A549 (cell line): ENCODE measurements around the gene PEX11B. TPM values are rescaled to one million over a fixed set of nuclear protein-coding genes. Genes with fewer than 3 reads are reported as not detected.

Source experiments
- ATAC-seq, 2 experiments: fragments of 200-7000 bp in 1 of 2; fragments of >200 bp in 1 of 2; cut with Nextera tagmentation in 1 of 2; cut with Tn5 transposase in 1 of 2; 3 replicates each; pipeline versions ENCODE4 v1.8.0 to v1.9.1; 2018 to 2020; ENCODE audit warnings: mild to moderate bottlenecking in 1 of 2, moderate library complexity in 1 of 2
- CTCF ChIA-PET: fragments of 300-600 bp; sonication (Branson Sonifier 250); formaldehyde crosslinking; extraction: SDS; loops from one replicate; lab custom pipeline; 2021; ENCODE audit warnings: antibody characterized with exemption, inconsistent platforms; lab: Yijun Ruan, JAX
- POLR2A ChIA-PET: fragments of 350-600 bp; formaldehyde crosslinking; extraction: SDS; loops from one replicate; lab custom pipeline; 2021; ENCODE audit warnings: antibody characterized with exemption, inconsistent platforms; lab: Yijun Ruan, JAX
- DNase-seq, 2 experiments: peaks; one replicate each; pipeline versions ENCODE4 v3.0.0 to v3.0.0-alpha.2; 2011 to 2016; ENCODE audit warnings: low read depth in 1 of 2, low spot score in 1 of 2
- FAIRE-seq: peaks from 2 replicates; lab custom pipeline; 2011; peaks lifted over from hg19 to GRCh38; lab: Jason Lieb, UNC
- H3K27ac ChIP-seq, 2 experiments: fragments of >200 bp; sonication (Bioruptor Twin); formaldehyde crosslinking; 3 replicates each; pipeline ENCODE4 v1.5.1; 2016 to 2017
- H3K4me1 ChIP-seq: fragments of >200 bp; sonication (Bioruptor Twin); formaldehyde crosslinking; 3 replicates; pipeline ENCODE4 v1.6.1; 2016
- H3K4me2 ChIP-seq: fragments of >200 bp; sonication (Bioruptor Twin); formaldehyde crosslinking; 3 replicates; pipeline ENCODE4 v1.6.1; 2016
- H3K4me3 ChIP-seq: fragments of >200 bp; sonication (Bioruptor Twin); formaldehyde crosslinking; 3 replicates; pipeline ENCODE4 v1.5.1; 2016
- H3K9me3 ChIP-seq: fragments of >200 bp; sonication (Bioruptor Twin); formaldehyde crosslinking; 3 replicates; pipeline ENCODE4 v1.6.1; 2016
- CEBPB ChIP-seq, 2 experiments: fragments of >200 bp in 1 of 2; sonication (Bioruptor Twin) in 1 of 2; formaldehyde crosslinking in 1 of 2; IDR thresholded peaks; 2 replicates each; pipeline ENCODE4 v1.6.1; 2012 to 2016
- EHF ChIP-seq: fragments of 250-450 bp; sonication (Bioruptor Pico); IDR thresholded peaks from 2 replicates; pipeline ENCODE4 v1.5.0; 2020; ENCODE audit warnings: mild to moderate bottlenecking
- HEYL ChIP-seq: fragments of 250-450 bp; sonication (Bioruptor Pico); IDR thresholded peaks from 2 replicates; pipeline ENCODE4 v1.8.0; 2021; ENCODE audit warnings: mild to moderate bottlenecking, moderate library complexity
- HMGXB4 ChIP-seq: fragments of 250-450 bp; sonication (Bioruptor Pico); IDR thresholded peaks from 2 replicates; pipeline ENCODE4 v1.5.0; 2021; ENCODE audit warnings: mild to moderate bottlenecking, moderate library complexity, borderline replicate concordance
- HOXB5 ChIP-seq: fragments of 250-450 bp; sonication (Bioruptor Pico); IDR thresholded peaks from 2 replicates; pipeline ENCODE4 v1.5.0; 2020; ENCODE audit warnings: mild to moderate bottlenecking, moderate library complexity
- KDM1A ChIP-seq: fragments of 200-600 bp; sonication (generic); IDR thresholded peaks from 2 replicates; pipeline ENCODE4 v1.6.1; 2016; ENCODE audit warnings: low read depth, mild to moderate bottlenecking
- NFE2L2 ChIP-seq: fragments of 150-350 bp; conservative IDR thresholded peaks from 2 replicates; pipeline ENCODE4 v1.6.1; 2014; ENCODE audit warnings: low read length
- NR3C1 ChIP-seq: fragments of >200 bp; sonication (Bioruptor Twin); formaldehyde crosslinking; IDR thresholded peaks from 3 replicates; pipeline ENCODE4 v1.6.1; 2017
- PHF8 ChIP-seq: fragments of 200-600 bp; sonication (generic); IDR thresholded peaks from 2 replicates; pipeline ENCODE4 v1.6.1; 2016; ENCODE audit warnings: low read depth, mild to moderate bottlenecking, antibody characterized with exemption, moderate library complexity, borderline replicate concordance
- RCOR1 ChIP-seq: fragments of 150-350 bp; IDR thresholded peaks from 2 replicates; pipeline ENCODE4 v1.6.1; 2014; ENCODE audit warnings: antibody characterized with exemption, low read length, low read depth
- RFX5 ChIP-seq: fragments of 450-650 bp; IDR thresholded peaks from 2 replicates; pipeline ENCODE4 v1.7.1; 2014; ENCODE audit warnings: antibody characterized with exemption, mild to moderate bottlenecking, moderate library complexity
- SMC3 ChIP-seq: fragments of >200 bp; sonication (Bioruptor Twin); formaldehyde crosslinking; IDR thresholded peaks from 3 replicates; pipeline ENCODE4 v1.6.1; 2018; ENCODE audit warnings: inconsistent platforms
- USF2 ChIP-seq: fragments of 450-650 bp; IDR thresholded peaks from 2 replicates; pipeline ENCODE4 v1.6.1; 2014; ENCODE audit warnings: antibody characterized with exemption
- ZFP36 ChIP-seq: fragments of 450-650 bp; IDR thresholded peaks from 2 replicates; pipeline ENCODE4 v1.6.1; 2014; ENCODE audit warnings: borderline replicate concordance; ENCODE audit not compliant: partially characterized antibody
- WGBS: methylation state at CpG from one replicate; pipeline ENCODE4 v1.1.6; 2017; ENCODE audit errors: missing lambda C conversion rate; 5-methylcytosine and 5-hydroxymethylcytosine counted together
- polyA plus RNA-seq, 4 experiments: library from polyadenylated mRNA; depleted of rRNA in 3 of 4; stranded (reverse); fragments of >200 nt; fragmentation: RNase III in 1 of 4; extraction: RNeasy Plus Mini Kit Qiagen cat#74134 plus additional on column Dnase treatment in 1 of 4; gene quantifications; 2 replicates in 3 of 4; 3 replicates in 1 of 4; pipeline ENCODE4 v1.2.3, GENCODE V29; 2011 to 2017
- TF ChIP-seq, protein P1 (sequence below): IDR thresholded peaks from 2 replicates; pipeline ENCODE4 v1.6.1; 2012

Gene PEX11B
- polyA plus RNA-seq, 2 of the 4 experiments (the other 2 are of a cell fraction): 13.9 to 40.6 TPM

DNA sequence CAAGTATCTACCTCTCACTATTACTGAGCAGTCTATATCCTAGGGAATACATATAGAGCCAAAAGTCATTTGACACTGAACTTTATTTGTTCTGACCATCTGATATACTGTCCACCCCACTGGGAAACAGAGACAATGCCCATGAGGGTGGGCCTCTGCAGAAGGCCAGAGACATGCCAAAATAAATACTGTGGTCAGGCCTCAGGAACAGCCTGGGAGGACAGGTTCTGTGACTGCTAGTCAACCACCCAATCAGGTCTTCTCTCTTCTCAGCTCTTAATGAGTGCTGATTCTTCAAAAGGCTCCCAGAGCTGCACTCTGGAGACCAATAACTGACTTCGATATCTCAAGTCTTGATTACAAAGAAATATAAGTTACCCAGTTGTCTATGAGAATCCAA lies 27.4 kb downstream of the PEX11B start:
- H3K4me1 ChIP-seq: peaks cover 42% of the 10 kb centered on the region
- no peaks in the 10 kb centered on the region for H3K9me3 ChIP-seq
- TF ChIP-seq HOXB5 (CRISPR knock-in tag) (no peak), CEBPB (IDR thresholded peaks at IDR 0.05) (no peak), ZFP36 (no peak), PHF8 (no peak), NR3C1 (no peak), NFE2L2 (no peak)
- TF ChIP-seq, protein P1, sequence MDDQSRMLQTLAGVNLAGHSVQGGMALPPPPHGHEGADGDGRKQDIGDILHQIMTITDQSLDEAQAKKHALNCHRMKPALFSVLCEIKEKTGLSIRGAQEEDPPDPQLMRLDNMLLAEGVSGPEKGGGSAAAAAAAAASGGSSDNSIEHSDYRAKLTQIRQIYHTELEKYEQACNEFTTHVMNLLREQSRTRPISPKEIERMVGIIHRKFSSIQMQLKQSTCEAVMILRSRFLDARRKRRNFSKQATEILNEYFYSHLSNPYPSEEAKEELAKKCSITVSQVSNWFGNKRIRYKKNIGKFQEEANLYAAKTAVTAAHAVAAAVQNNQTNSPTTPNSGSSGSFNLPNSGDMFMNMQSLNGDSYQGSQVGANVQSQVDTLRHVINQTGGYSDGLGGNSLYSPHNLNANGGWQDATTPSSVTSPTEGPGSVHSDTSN: no peak
- TF ChIP-seq, all 56 proteins: peak for 0
- ATAC-seq (no peak), DNase-seq (no peak), FAIRE-seq (no peak)
- Histone ChIP-seq H3K4me2 (peak overlapping the region; percentile 76), H3K27ac (peak overlapping the region; percentile 88 to 91), H3K4me3 (no peak overlapping the region)
- 10% methylated on average over 1 of the region's 1 CpG for WGBS
- POLR2A ChIA-PET: interaction anchor here (1.0 to 2.7 kb wide), 7 partner anchors 27 to 73 kb away, joined by 4 to 28 read pairs (median 8); partner anchors contain the start of genes ANKRD34A, NUDT17, PEX11B and PIAS3
- CTCF ChIA-PET: interaction anchor here (0.6 to 11.2 kb wide), 38 partner anchors 10 to 148 kb away, joined by 3 to 429 read pairs (median 9); partner anchors contain the start of genes ANKRD34A, HJV, ITGA10 and LIX1L

DNA sequence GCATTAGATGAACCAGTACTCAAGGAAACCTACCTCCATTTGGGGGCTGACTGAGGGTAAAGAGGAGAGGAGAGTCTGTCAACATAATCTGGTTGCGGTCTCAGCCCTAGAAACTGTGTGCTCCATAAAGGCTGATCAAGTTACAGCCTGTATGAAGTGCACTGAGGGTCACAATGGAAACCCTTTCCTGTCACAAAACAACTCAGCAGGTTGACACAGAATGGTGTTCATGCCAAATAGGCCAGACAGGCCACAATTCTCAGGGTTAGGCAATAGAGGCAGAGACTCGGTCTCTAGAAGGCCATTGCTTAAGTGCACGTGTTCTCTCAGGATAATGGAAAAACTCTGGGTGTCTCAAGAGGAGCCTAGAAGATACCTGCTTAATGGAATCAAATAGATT lies 28.8 kb downstream of the PEX11B start:
- ChIA-PET POLR2A (no interaction called here), CTCF (interaction anchor here (0.5 to 11.2 kb wide), 8 partner anchors 9 to 120 kb away, joined by 3 to 429 read pairs (median 46); partner anchors contain the start of genes ITGA10, NUDT17 and RBM8A)
- 90% methylated on average over 3 of the region's 3 CpGs for WGBS
- TF ChIP-seq HEYL (CRISPR knock-in tag): no peak
- TF ChIP-seq USF2: no peak
- no peak for TF ChIP-seq PHF8
- TF ChIP-seq KDM1A: no peak
- Histone ChIP-seq H3K4me2 (no peak overlapping the region), H3K9me3 (no peaks in the 10 kb centered on the region), H3K4me1 (peaks cover 46% of the 10 kb centered on the region), H3K27ac (no peak overlapping the region; a peak in 1 of 6 replicates), H3K4me3 (no peak overlapping the region)
- no peak for FAIRE-seq
- no peak for ATAC-seq
- DNase-seq: no peak

- ChIA-PET POLR2A (interaction anchor here (0.6 kb wide), 1 partner anchor 40 kb away, joined by 3 read pairs; no protein-coding TSS in a partner anchor), CTCF (interaction anchor here (1.0 to 11.2 kb wide), 4 partner anchors 9 to 31 kb away, joined by 3 to 429 read pairs (median 4); partner anchors contain the start of gene ITGA10)
- 33% methylated on average over 5 of the region's 5 CpGs for WGBS
- H3K27ac ChIP-seq: peak overlapping the region; percentile 49 to 61; a peak in 4 of 6 replicates
- no peak for ATAC-seq
- peak in 1 of 2 experiments; percentile 20 for DNase-seq
- no peak overlapping the region for H3K4me3 ChIP-seq
- peaks cover 36% of the 10 kb centered on the region for H3K4me1 ChIP-seq
- H3K9me3 ChIP-seq: no peaks in the 10 kb centered on the region
- no peak for FAIRE-seq
- peak overlapping the region; percentile 49 for H3K4me2 ChIP-seq
- TF ChIP-seq NFE2L2 (no peak), SMC3 (no peak), HMGXB4 (no peak), RCOR1 (no peak)
Measured at GRCh38 chr1:145887631-145888030, 30.9 kb downstream of the PEX11B start.

- ChIA-PET CTCF (interaction anchor here (1.5 to 11.2 kb wide), 3 partner anchors 24 to 41 kb away, joined by 4 to 429 read pairs (median 4); partner anchors contain the start of genes ITGA10 and NUDT17), POLR2A (interaction anchor here (0.6 kb wide), 1 partner anchor 40 kb away, joined by 3 read pairs; no protein-coding TSS in a partner anchor)
Measured at GRCh38 chr1:145886816-145887215, 31.7 kb downstream of the PEX11B start.

More at GRCh38 chr1:145886816-145887215, 31.7 kb downstream of the PEX11B start:
- Histone ChIP-seq H3K4me1 (peaks cover 31% of the 10 kb centered on the region), H3K4me2 (no peak overlapping the region), H3K9me3 (no peaks in the 10 kb centered on the region)
- DNase-seq: no peak
- TF ChIP-seq SMC3 (no peak), EHF (CRISPR knock-in tag) (no peak), RFX5 (no peak)
- TF ChIP-seq, all 56 proteins: peak for 0
- peak overlapping the region in 1 of 2 experiments; percentile 61; a peak in 1 of 6 replicates for H3K27ac ChIP-seq
- no peak overlapping the region for H3K4me3 ChIP-seq
- ATAC-seq: no peak
- WGBS: 89% methylated on average over 8 of the region's 8 CpGs
- FAIRE-seq: no peak
